ENCODE measurements around the gene NR4A1. TPM values are rescaled to one million over a fixed set of nuclear protein-coding genes. Genes with fewer than 3 reads are reported as not detected.
"Not testable (repeated sequence)": the region's sequence is repeated elsewhere in the genome, so short reads cannot be mapped to it uniquely, and the experiment has no call there.

The NR4A1 gene
- total RNA-seq, 1 donor from 2014 or later, result 4.4 TPM

DNA sequence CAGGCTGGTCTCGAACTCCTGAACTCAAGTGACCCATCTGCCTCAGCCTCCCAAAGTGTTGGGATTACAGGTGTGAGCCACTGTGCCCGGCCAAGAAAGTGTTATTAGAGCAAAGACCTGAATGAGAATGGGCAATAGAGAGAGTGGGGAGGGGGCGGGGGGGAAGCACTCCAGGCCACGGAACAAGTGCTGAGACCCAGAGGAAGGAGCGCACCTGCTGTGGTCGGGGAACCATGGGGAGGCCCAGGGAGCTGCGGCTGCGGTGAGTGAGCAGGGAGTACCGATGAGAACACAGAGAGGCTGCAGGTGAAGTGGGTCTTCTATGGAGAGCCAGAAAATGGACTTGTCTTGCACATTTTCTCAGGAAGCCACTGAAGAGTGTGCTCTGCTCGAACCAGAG, 39.0 kb downstream of the NR4A1 start:
- intact Hi-C loops (cut with micrococcal nuclease), result no loop called here

- intact Hi-C loops (cut with micrococcal nuclease), result no loop called here
These were observed 39.8 kb downstream of the NR4A1 start for GRCh38 chr12:52091061-52091460.

GRCh38 chr12:52091869-52092268, 40.6 kb downstream of the NR4A1 start:
- intact Hi-C loops (cut with micrococcal nuclease), result no loop called here

- intact Hi-C loops (cut with micrococcal nuclease), result no loop called here
These were observed 42.1 kb downstream of the NR4A1 start for GRCh38 chr12:52093346-52093745.

- intact Hi-C loops (cut with micrococcal nuclease), result no loop called here
These were observed 45.2 kb downstream of the NR4A1 start for GRCh38 chr12:52096332-52097044.

- intact Hi-C loops (cut with micrococcal nuclease), result no loop called here
These were observed 45.9 kb downstream of the NR4A1 start for GRCh38 chr12:52097045-52097666.

GRCh38 chr12:52104431-52105089, 53.3 kb downstream of the NR4A1 start:
- intact Hi-C loops (cut with micrococcal nuclease), result not testable (repeated sequence)

Other genes starting within 250 kb of the NR4A1 start
- gene FIGNL2, start 202.7 kb upstream of the NR4A1 start, total RNA-seq, result 0.25 TPM in 2 replicates
- gene ANKRD33, start 163.3 kb upstream of the NR4A1 start, total RNA-seq, result not detected in 2 replicates
- gene ACVRL1, start 143.9 kb upstream of the NR4A1 start, total RNA-seq, result not detected in 2 replicates
- gene ACVR1B, start 99.7 kb upstream of the NR4A1 start, total RNA-seq, result 2.1 and 2.6 TPM in 2 replicates
- gene TAMALIN, start 44.5 kb upstream of the NR4A1 start, total RNA-seq, result 2.1 and 2.4 TPM in 2 replicates
- gene ATG101, start 18.5 kb downstream of the NR4A1 start, total RNA-seq, result 34.9 and 38.4 TPM in 2 replicates
- gene SMIM41, start 28.3 kb downstream of the NR4A1 start, total RNA-seq, result not detected in 2 replicates
- not detected in 2 replicates for gene KRT80, start 140.6 kb downstream of the NR4A1 start, total RNA-seq
- gene KRT7, start 181.8 kb downstream of the NR4A1 start, total RNA-seq, result 5.3 and 8.3 TPM in 2 replicates
- 0.48 and 0.50 TPM in 2 replicates for gene KRT86, start 223.2 kb downstream of the NR4A1 start, total RNA-seq
- gene KRT81, start 240.1 kb downstream of the NR4A1 start, total RNA-seq, result 0.11 TPM in 1 of 2 replicates, not detected in the other